ENCODE results near the gene SIGLEC8.
"Not testable (repeated sequence)": the region's sequence is repeated elsewhere in the genome, so short reads cannot be mapped to it uniquely, and the experiment has no call there.

SIGLEC8 gene

GRCh38 chr19:51458051-51458645, at the start of gene SIGLEC8:
Gene SIGLEC8 (minus strand): TSS chr19:51458454. CDS start chr19:51458387, 67 bp downstream.
- DNase-seq, result no peak

GRCh38 chr19:51507640-51508058, 49.4 kb upstream of the SIGLEC8 start:
- DNase-seq, result no peak

- DNase-seq, result no peak
Observed at GRCh38 chr19:51507192-51507591, 48.9 kb upstream of the SIGLEC8 start.

GRCh38 chr19:51505904-51506303, 47.6 kb upstream of the SIGLEC8 start:
- no peak for DNase-seq

GRCh38 chr19:51503896-51504295, 45.6 kb upstream of the SIGLEC8 start:
- DNase-seq, result no peak

GRCh38 chr19:51503286-51503817, 45.1 kb upstream of the SIGLEC8 start:
- no peak for DNase-seq

- DNase-seq, result no peak
Observed at GRCh38 chr19:51501594-51502263, 43.5 kb upstream of the SIGLEC8 start, which contains the start of gene SIGLEC12. Gene SIGLEC12 (minus strand): TSS chr19:51501800. CDS start chr19:51501733, 67 bp downstream.

GRCh38 chr19:51500931-51501330, 42.7 kb upstream of the SIGLEC8 start:
- not testable (repeated sequence) for DNase-seq

GRCh38 chr19:51497666-51498065, 39.4 kb upstream of the SIGLEC8 start:
- DNase-seq, result no peak

GRCh38 chr19:51493776-51494175, 35.5 kb upstream of the SIGLEC8 start:
- DNase-seq, result no peak

GRCh38 chr19:51491586-51491985, 33.3 kb upstream of the SIGLEC8 start:
- DNase-seq, result no peak

- DNase-seq, result no peak
Observed at GRCh38 chr19:51490676-51491075, 32.4 kb upstream of the SIGLEC8 start.

GRCh38 chr19:51489113-51489512, 30.9 kb upstream of the SIGLEC8 start:
- DNase-seq, result no peak

- no peak for DNase-seq
Observed at GRCh38 chr19:51488491-51488890, 30.2 kb upstream of the SIGLEC8 start.

GRCh38 chr19:51485960-51486660, 27.9 kb upstream of the SIGLEC8 start:
- DNase-seq, result no peak

- DNase-seq, result no peak
Observed at GRCh38 chr19:51480590-51480989, 22.3 kb upstream of the SIGLEC8 start.

GRCh38 chr19:51479531-51480331, 21.5 kb upstream of the SIGLEC8 start:
- no peak for DNase-seq

GRCh38 chr19:51478381-51479234, 20.4 kb upstream of the SIGLEC8 start, which contains the start of gene CEACAM18:
Gene CEACAM18 (plus strand): TSS chr19:51478539.
- no peak for DNase-seq

- DNase-seq, result no peak
Observed at GRCh38 chr19:51477344-51477743, 19.1 kb upstream of the SIGLEC8 start.

- no peak for DNase-seq
Observed at GRCh38 chr19:51476164-51476563, 17.9 kb upstream of the SIGLEC8 start.

- peak; percentile 59 for DNase-seq
Observed at GRCh38 chr19:51473009-51473707, 14.9 kb upstream of the SIGLEC8 start.

Data from amniotic stem cell (primary cell).